Measurements from ENCODE around the gene SWSAP1. TPM values are rescaled to one million over a fixed set of nuclear protein-coding genes. Genes with fewer than 3 reads are reported as not detected.

Gene SWSAP1
- total RNA-seq, 1 experiment from 2014 or later: 1.4 TPM

GRCh38 chr19:11408591-11408990, 34.1 kb downstream of the SWSAP1 start:
- H3K4me1 Mint-ChIP-seq (ENCODE audit: insufficient read depth, unreplicated experiment): no peaks in the 10 kb centered on the region
- BruUV-seq (replicated peaks): no TSS peak
- H3K4me3 Mint-ChIP-seq (ENCODE audit: unreplicated experiment): no peak overlapping the region
- no peak for TF ChIP-seq CTCF (IDR thresholded peaks at IDR 0.05; ENCODE audit: unreplicated experiment)
- no peak for DNase-seq (ENCODE audit: unreplicated experiment)
- H3K9me3 Mint-ChIP-seq (ENCODE audit: unreplicated experiment): no peaks in the 10 kb centered on the region
- H3K27me3 Mint-ChIP-seq (ENCODE audit: insufficient read depth, unreplicated experiment): no peaks in the 10 kb centered on the region
- CTCF ChIA-PET: no interaction called here
- intact Hi-C loops (cut with micrococcal nuclease): no loop called here
- no peak overlapping the region for H3K27ac Mint-ChIP-seq (ENCODE audit: low read depth, unreplicated experiment)
- POLR2A ChIA-PET: no interaction called here
- no peaks in the 10 kb centered on the region for H3K36me3 Mint-ChIP-seq (ENCODE audit: insufficient read depth, unreplicated experiment)

GRCh38 chr19:11410682-11411081, 36.2 kb downstream of the SWSAP1 start:
- ChIA-PET POLR2A (no interaction called here), CTCF (no interaction called here)
- Mint-ChIP-seq H3K36me3 (ENCODE audit: insufficient read depth, unreplicated experiment) (no peaks in the 10 kb centered on the region), H3K27me3 (ENCODE audit: insufficient read depth, unreplicated experiment) (no peaks in the 10 kb centered on the region), H3K27ac (ENCODE audit: low read depth, unreplicated experiment) (no peak overlapping the region), H3K9me3 (ENCODE audit: unreplicated experiment) (no peaks in the 10 kb centered on the region), H3K4me3 (ENCODE audit: unreplicated experiment) (no peak overlapping the region), H3K4me1 (ENCODE audit: insufficient read depth, unreplicated experiment) (no peaks in the 10 kb centered on the region)
- intact Hi-C loops (cut with micrococcal nuclease): no loop called here
- DNase-seq (ENCODE audit: unreplicated experiment): no peak
- no peak for TF ChIP-seq CTCF (IDR thresholded peaks at IDR 0.05; ENCODE audit: unreplicated experiment)
- BruUV-seq (replicated peaks): no TSS peak

GRCh38 chr19:11414544-11414943, 40.1 kb downstream of the SWSAP1 start:
- intact Hi-C loops (cut with micrococcal nuclease): no loop called here
- no peak overlapping the region for H3K4me3 Mint-ChIP-seq (ENCODE audit: unreplicated experiment)
- no peaks in the 10 kb centered on the region for H3K9me3 Mint-ChIP-seq (ENCODE audit: unreplicated experiment)
- CTCF ChIA-PET: no interaction called here
- POLR2A ChIA-PET: no interaction called here
- no peaks in the 10 kb centered on the region for H3K36me3 Mint-ChIP-seq (ENCODE audit: insufficient read depth, unreplicated experiment)
- H3K27ac Mint-ChIP-seq (ENCODE audit: low read depth, unreplicated experiment): no peak overlapping the region
- no TSS peak for BruUV-seq (replicated peaks)
- no peak for TF ChIP-seq CTCF (IDR thresholded peaks at IDR 0.05; ENCODE audit: unreplicated experiment)
- no peaks in the 10 kb centered on the region for H3K4me1 Mint-ChIP-seq (ENCODE audit: insufficient read depth, unreplicated experiment)
- DNase-seq (ENCODE audit: unreplicated experiment): no peak
- no peaks in the 10 kb centered on the region for H3K27me3 Mint-ChIP-seq (ENCODE audit: insufficient read depth, unreplicated experiment)

GRCh38 chr19:11416346-11417052, 42.0 kb downstream of the SWSAP1 start:
- Mint-ChIP-seq H3K36me3 (ENCODE audit: insufficient read depth, unreplicated experiment) (no peaks in the 10 kb centered on the region), H3K9me3 (ENCODE audit: unreplicated experiment) (no peaks in the 10 kb centered on the region), H3K4me1 (ENCODE audit: insufficient read depth, unreplicated experiment) (no peaks in the 10 kb centered on the region), H3K27me3 (ENCODE audit: insufficient read depth, unreplicated experiment) (no peaks in the 10 kb centered on the region), H3K4me3 (ENCODE audit: unreplicated experiment) (no peak overlapping the region), H3K27ac (ENCODE audit: low read depth, unreplicated experiment) (no peak overlapping the region)
- DNase-seq (ENCODE audit: unreplicated experiment): no peak
- no TSS peak for BruUV-seq (replicated peaks)
- intact Hi-C loops (cut with micrococcal nuclease): no loop called here
- ChIA-PET POLR2A (interaction anchor here (0.7 kb wide), 1 partner anchor 61 kb away, joined by 3 read pairs; no protein-coding TSS in a partner anchor), CTCF (no interaction called here)
- no peak for TF ChIP-seq CTCF (IDR thresholded peaks at IDR 0.05; ENCODE audit: unreplicated experiment)
